ENCODE measurements around the gene THSD8.
A peak's percentile ranks its signal among the peaks of the same experiment; 100 is the strongest.

The THSD8 gene

GRCh38 chr19:12801466-12802266 is at the start of gene THSD8, which contains the start of gene PRDX2:
THSD8 (plus strand) TSS chr19:12802069; CDS start chr19:12802072, 3 bp downstream.
PRDX2 (minus strand) TSS chr19:12801800; CDS start chr19:12801261, 539 bp downstream.
- peak; percentile 68 for DNase-seq (ENCODE audit: low read depth)

GRCh38 chr19:12754465-12755196 is 47.2 kb upstream of the THSD8 start:
- DNase-seq (ENCODE audit: low read depth) = no peak

- DNase-seq (ENCODE audit: low read depth) = no peak
Measured at GRCh38 chr19:12756150-12756883, 45.6 kb upstream of the THSD8 start.

GRCh38 chr19:12757544-12758274 is 44.2 kb upstream of the THSD8 start:
- peak; percentile 51 for DNase-seq (ENCODE audit: low read depth)

- no peak for DNase-seq (ENCODE audit: low read depth)
Measured at GRCh38 chr19:12759686-12760085, 42.2 kb upstream of the THSD8 start.

- no peak for DNase-seq (ENCODE audit: low read depth)
Measured at GRCh38 chr19:12763100-12763499, 38.8 kb upstream of the THSD8 start.

- no peak for DNase-seq (ENCODE audit: low read depth)
Measured at GRCh38 chr19:12764698-12765097, 37.2 kb upstream of the THSD8 start.

- peak; percentile 70 for DNase-seq (ENCODE audit: low read depth)
Measured at GRCh38 chr19:12766051-12766521, 35.8 kb upstream of the THSD8 start.

GRCh38 chr19:12767150-12767549 is 34.7 kb upstream of the THSD8 start:
- no peak for DNase-seq (ENCODE audit: low read depth)

GRCh38 chr19:12767666-12768065 is 34.2 kb upstream of the THSD8 start:
- DNase-seq (ENCODE audit: low read depth) = no peak

- DNase-seq (ENCODE audit: low read depth) = peak; percentile 63
Measured at GRCh38 chr19:12769689-12770088, 32.2 kb upstream of the THSD8 start.

GRCh38 chr19:12770922-12771321 is 30.9 kb upstream of the THSD8 start:
- DNase-seq (ENCODE audit: low read depth) = no peak

- no peak for DNase-seq (ENCODE audit: low read depth)
Measured at GRCh38 chr19:12772323-12772722, 29.5 kb upstream of the THSD8 start.

- DNase-seq (ENCODE audit: low read depth) = no peak
Measured at GRCh38 chr19:12773571-12773970, 28.3 kb upstream of the THSD8 start.

- no peak for DNase-seq (ENCODE audit: low read depth)
Measured at GRCh38 chr19:12774588-12775555, 27.0 kb upstream of the THSD8 start, which contains the start of gene HOOK2. HOOK2 (minus strand) TSS chr19:12775552; CDS start chr19:12775449, 103 bp downstream.

GRCh38 chr19:12777217-12778016 is 24.5 kb upstream of the THSD8 start:
- DNase-seq (ENCODE audit: low read depth) = no peak

GRCh38 chr19:12778017-12778904 is 23.6 kb upstream of the THSD8 start:
- peak; percentile 74 for DNase-seq (ENCODE audit: low read depth)

GRCh38 chr19:12778905-12779161 is 23.0 kb upstream of the THSD8 start:
- DNase-seq (ENCODE audit: low read depth) = no peak

All from amniotic epithelial cell (primary cell).